Cardiac fibroblast (primary cell): ENCODE data around the gene HBEGF.

ENCODE experiments used
- DNase-seq, 2 donors: peaks; one replicate each; pipeline versions ENCODE4 v3.0.0 to v3.0.0-alpha.2; 2010; ENCODE audit warnings: low read depth in 2 of 2
- H3K4me3 ChIP-seq, 2 donors: replicated peaks in 1 of 2; 1 replicate in 1 of 2; 2 replicates in 1 of 2; pipeline ENCODE4 v1.5.1; 2011; ENCODE audit warnings: low read depth in 2 of 2, low read length in 2 of 2, mild to moderate bottlenecking in 2 of 2, moderate library complexity in 1 of 2
- TF ChIP-seq, protein P1 (sequence below): IDR thresholded peaks from one replicate; pipeline ENCODE4 v1.5.1; 2011; ENCODE audit warnings: low read depth, mild to moderate bottlenecking, low read length, inconsistent platforms

Gene HBEGF

DNA sequence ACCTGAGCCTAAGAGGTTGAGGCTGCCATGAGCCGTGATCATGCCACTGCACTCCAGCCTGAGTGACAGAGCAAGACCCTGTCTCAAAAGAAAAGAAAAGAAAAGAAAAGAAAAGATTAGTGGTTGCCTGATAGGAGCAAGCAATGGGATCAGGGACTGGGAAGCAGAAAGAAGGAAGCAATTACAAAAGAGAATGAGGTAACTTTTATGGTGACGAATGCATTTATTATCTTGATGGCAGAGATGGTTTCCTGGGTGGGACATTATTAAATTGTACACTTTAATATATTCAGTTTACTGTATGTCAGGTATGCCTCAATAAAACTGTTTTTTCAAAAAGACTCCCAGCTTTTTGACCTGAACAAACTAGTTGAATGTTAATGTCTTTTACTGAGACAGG lies 36.0 kb downstream of the HBEGF start:
- TF ChIP-seq, protein P1, sequence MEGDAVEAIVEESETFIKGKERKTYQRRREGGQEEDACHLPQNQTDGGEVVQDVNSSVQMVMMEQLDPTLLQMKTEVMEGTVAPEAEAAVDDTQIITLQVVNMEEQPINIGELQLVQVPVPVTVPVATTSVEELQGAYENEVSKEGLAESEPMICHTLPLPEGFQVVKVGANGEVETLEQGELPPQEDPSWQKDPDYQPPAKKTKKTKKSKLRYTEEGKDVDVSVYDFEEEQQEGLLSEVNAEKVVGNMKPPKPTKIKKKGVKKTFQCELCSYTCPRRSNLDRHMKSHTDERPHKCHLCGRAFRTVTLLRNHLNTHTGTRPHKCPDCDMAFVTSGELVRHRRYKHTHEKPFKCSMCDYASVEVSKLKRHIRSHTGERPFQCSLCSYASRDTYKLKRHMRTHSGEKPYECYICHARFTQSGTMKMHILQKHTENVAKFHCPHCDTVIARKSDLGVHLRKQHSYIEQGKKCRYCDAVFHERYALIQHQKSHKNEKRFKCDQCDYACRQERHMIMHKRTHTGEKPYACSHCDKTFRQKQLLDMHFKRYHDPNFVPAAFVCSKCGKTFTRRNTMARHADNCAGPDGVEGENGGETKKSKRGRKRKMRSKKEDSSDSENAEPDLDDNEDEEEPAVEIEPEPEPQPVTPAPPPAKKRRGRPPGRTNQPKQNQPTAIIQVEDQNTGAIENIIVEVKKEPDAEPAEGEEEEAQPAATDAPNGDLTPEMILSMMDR, result no peak
- peak in 1 of 2 donors; percentile 64 for DNase-seq
- no peak overlapping the region for H3K4me3 ChIP-seq

DNA sequence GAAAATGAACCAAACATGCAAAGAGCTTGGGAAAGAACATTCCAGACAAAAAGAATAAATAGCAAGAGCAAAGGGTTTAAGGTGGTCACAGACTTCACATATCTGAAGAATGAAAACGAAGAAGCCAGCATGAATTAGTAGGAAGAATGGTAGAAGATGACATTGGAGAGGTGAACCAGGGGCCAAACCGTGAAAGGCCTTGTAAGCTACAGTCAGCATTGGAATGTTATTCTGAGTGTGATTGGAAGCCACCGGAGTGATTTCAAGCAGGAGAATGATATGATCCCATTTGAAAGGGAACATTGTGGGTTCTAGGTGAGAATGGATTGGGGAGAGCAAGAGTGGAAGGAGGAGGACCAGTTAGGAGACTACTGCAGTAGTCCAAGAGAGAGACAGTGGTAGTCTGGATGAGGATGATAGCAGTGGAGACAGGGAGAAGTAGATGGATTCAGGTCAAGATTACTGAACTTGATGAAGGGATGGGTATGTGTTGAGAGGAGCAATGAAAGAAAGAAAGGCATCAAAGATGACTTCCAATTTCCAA lies 36.6 kb downstream of the HBEGF start:
- no peak for DNase-seq
- TF ChIP-seq, protein P1, result no peak
- no peak overlapping the region for H3K4me3 ChIP-seq

DNA sequence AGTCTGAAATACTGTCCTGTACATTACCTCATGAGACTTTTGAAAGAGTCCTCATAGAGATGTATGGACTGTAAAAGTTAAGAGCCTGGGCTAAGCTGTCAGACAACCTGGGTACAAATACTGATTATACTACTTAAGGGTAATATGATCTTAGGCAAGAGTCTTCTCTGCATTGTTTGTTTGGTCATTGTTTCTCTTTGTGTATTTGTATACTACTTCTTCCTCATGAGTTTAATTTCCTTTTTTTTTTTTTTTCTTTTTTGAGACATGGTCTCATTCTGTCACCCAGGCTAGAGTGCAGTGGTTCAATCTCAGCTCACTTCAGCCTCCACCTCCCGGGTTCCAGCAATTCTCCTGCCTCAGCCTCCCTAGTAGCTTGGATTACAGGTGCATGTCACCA lies 40.9 kb downstream of the HBEGF start:
- TF ChIP-seq, protein P1, result no peak
- no peak overlapping the region for H3K4me3 ChIP-seq
- DNase-seq, result no peak

DNA sequence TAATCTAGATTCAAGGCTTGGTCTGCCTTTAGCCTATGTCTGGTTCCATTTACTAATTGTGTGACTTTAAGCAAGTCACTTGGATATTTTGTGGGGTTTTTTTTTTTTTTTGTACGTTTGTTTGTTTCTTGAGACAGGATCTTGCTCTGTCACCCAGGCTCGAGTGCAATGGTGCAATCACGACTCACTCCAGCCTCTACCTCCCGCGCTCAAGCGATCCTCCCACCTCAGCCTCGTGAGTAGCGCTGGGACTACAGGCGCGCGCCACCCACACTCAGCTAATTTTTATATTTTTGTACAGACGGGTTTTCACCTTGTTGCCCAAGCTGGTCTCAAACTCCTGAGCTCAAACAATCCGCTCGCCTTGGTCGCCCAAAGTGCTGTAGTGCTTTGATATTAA lies 42.4 kb downstream of the HBEGF start:
- H3K4me3 ChIP-seq, result no peak overlapping the region
- DNase-seq, result no peak
- TF ChIP-seq, protein P1, result no peak

DNA sequence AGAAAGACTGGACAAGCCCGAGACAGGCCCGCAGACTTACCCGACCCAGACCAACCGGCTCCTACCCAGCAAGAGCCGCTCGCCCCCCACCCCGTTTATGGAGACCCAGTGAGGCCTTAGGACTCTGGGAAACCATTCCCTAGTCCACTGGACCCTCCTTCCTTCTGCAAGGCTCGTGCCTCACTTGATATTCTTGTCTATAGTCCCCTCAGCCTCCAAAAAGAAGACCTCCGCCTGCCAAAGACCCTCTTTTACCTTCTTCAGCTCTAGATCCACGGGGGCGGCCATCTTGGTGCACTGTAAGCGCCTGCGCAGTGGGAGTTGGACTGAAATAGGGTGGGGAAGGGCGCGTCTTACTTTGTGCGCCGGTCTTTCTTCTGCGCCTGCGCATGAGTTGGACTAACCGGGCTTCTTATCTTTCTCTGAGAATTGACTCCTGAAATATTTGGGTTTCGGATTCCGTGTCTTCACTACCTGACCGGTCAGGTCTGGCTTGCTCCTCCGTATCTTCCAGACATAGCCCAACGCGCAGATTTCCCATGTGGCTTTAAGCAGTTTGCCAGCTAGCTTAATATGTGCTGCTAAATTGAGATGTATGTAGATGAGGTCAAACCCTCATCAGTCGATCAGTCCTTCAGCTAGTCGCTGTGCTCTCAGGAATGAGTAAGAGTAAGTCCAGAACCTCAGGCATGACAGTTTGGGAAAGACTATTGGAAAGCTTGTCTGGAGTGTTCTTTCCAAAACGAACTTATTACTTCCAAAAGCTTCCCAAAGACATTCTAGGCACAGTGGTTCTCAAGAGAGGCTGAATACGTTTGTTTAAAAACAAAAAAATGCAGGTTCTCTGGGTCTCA lies 43.4 kb downstream of the HBEGF start, which contains the start of gene PFDN1:
PFDN1 (minus strand) TSS at position 316 of the 854 bp plus-strand sequence; CDS start at position 288, 28 bp downstream.
- TF ChIP-seq, protein P1, result no peak

DNA sequence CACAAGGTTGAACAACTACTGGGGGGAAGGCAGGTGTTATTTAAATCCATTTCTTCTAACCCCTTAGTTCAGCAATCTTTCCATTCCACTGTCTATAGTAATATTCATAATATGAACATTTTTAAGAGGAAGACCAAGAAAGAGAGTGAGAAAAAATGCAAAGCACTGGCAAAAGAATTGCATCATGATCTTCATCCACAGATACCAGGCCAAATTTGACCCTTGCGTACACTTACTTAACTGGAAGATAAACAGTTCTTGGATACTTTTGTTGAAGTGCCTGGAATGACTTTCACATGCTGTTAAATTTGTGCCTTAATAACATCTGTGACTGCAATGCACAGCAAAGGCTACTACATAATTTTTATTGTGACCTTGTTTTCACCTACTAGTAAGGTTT lies 45.3 kb downstream of the HBEGF start:
- no peak for DNase-seq
- H3K4me3 ChIP-seq, result no peak overlapping the region
- TF ChIP-seq, protein P1, result no peak

More for the DNA sequence above, 43.4 kb downstream of the HBEGF start, which contains the start of gene PFDN1:
- peak within 1 kb of the TSS; percentile 81 to 99 for H3K4me3 ChIP-seq
- peak; percentile 96 to 97 for DNase-seq
